ENCODE data around the gene PRKG1. TPM values are rescaled to one million over a fixed set of nuclear protein-coding genes. Genes with fewer than 3 reads are reported as not detected.

PRKG1 gene
- total RNA-seq, 1 experiment from 2014 or later: 16.5 TPM

GRCh38 chr10:52145636-52146035, 1071.3 kb downstream of the PRKG1 start:
- ATAC-seq (no peak), DNase-seq (ENCODE audit: low spot score) (no peak)
- ChIA-PET POLR2A (no interaction called here), CTCF (no interaction called here)
- Mint-ChIP-seq H3K27me3 (ENCODE audit: low read depth) (no peaks in the 10 kb centered on the region), H3K36me3 (no peaks in the 10 kb centered on the region), H3K9me3 (no peaks in the 10 kb centered on the region), H3K4me3 (no peak overlapping the region), H3K27ac (no peak overlapping the region), H3K4me1 (peaks cover 3% of the 10 kb centered on the region)
- TF ChIP-seq ZNF317 (CRISPR knock-in tag; IDR thresholded peaks at IDR 0.05; ENCODE audit: borderline replicate concordance, low read depth) (no peak), TEAD4 (CRISPR knock-in tag; IDR thresholded peaks at IDR 0.05) (no peak), ZMAT4 (CRISPR knock-in tag; IDR thresholded peaks at IDR 0.05) (no peak), ZBTB43 (CRISPR knock-in tag; IDR thresholded peaks at IDR 0.05) (no peak), ZNF121 (CRISPR knock-in tag; IDR thresholded peaks at IDR 0.05) (no peak), NR1H2 (CRISPR knock-in tag; IDR thresholded peaks at IDR 0.05) (no peak), ZNF425 (CRISPR knock-in tag; conservative IDR thresholded peaks at IDR 0.05) (no peak), RORB (CRISPR knock-in tag; IDR thresholded peaks at IDR 0.05) (no peak), HMGA2 (CRISPR knock-in tag; IDR thresholded peaks at IDR 0.05) (no peak), HMGXB4 (CRISPR knock-in tag; IDR thresholded peaks at IDR 0.05) (no peak), ZNF219 (CRISPR knock-in tag; IDR thresholded peaks at IDR 0.05; ENCODE audit: borderline replicate concordance) (no peak), STAT6 (CRISPR knock-in tag; conservative IDR thresholded peaks at IDR 0.05; ENCODE audit: low read depth) (no peak), ATF3 (CRISPR knock-in tag; conservative IDR thresholded peaks at IDR 0.05) (no peak), MYBL2 (CRISPR knock-in tag; IDR thresholded peaks at IDR 0.05) (no peak), ZNF263 (CRISPR knock-in tag; IDR thresholded peaks at IDR 0.05; ENCODE audit: low read depth) (no peak), JAZF1 (CRISPR knock-in tag; IDR thresholded peaks at IDR 0.05) (no peak)

GRCh38 chr10:52146766-52147165, 1072.5 kb downstream of the PRKG1 start:
- Mint-ChIP-seq H3K9me3 (no peaks in the 10 kb centered on the region), H3K27me3 (ENCODE audit: low read depth) (no peaks in the 10 kb centered on the region), H3K4me3 (no peak overlapping the region), H3K36me3 (no peaks in the 10 kb centered on the region), H3K4me1 (peaks cover 3% of the 10 kb centered on the region), H3K27ac (no peak overlapping the region)
- TF ChIP-seq KAT7 (CRISPR knock-in tag; IDR thresholded peaks at IDR 0.05; ENCODE audit: borderline replicate concordance) (no peak), ZNF317 (CRISPR knock-in tag; IDR thresholded peaks at IDR 0.05; ENCODE audit: borderline replicate concordance, low read depth) (no peak), ATF1 (CRISPR knock-in tag; IDR thresholded peaks at IDR 0.05) (no peak), ZNF263 (CRISPR knock-in tag; IDR thresholded peaks at IDR 0.05; ENCODE audit: low read depth) (no peak), MYBL2 (CRISPR knock-in tag; IDR thresholded peaks at IDR 0.05) (no peak), ZNF138 (CRISPR knock-in tag; conservative IDR thresholded peaks at IDR 0.05) (no peak), JUN (CRISPR knock-in tag; IDR thresholded peaks at IDR 0.05) (no peak), PRDM15 (CRISPR knock-in tag; IDR thresholded peaks at IDR 0.05) (no peak), SMAD4 (CRISPR knock-in tag; IDR thresholded peaks at IDR 0.05) (no peak), ZNF121 (CRISPR knock-in tag; IDR thresholded peaks at IDR 0.05) (no peak), ESRRA (CRISPR knock-in tag; IDR thresholded peaks at IDR 0.05; ENCODE audit: borderline replicate concordance) (no peak), TP53 (CRISPR knock-in tag; IDR thresholded peaks at IDR 0.05) (no peak)
- ChIA-PET CTCF (no interaction called here), POLR2A (no interaction called here)
- ATAC-seq (no peak), DNase-seq (ENCODE audit: low spot score) (no peak)

Data from WTC11 (cell line).